Measurements from ENCODE around the gene FHIT.

GRCh38 chr3:60333710-60334109, 917.5 kb downstream of the FHIT start:
- TF ChIP-seq CTCF (IDR thresholded peaks at IDR 0.05 in 4 of 5, conservative IDR thresholded peaks at IDR 0.05 in 1 of 5) (no peak), POLR2A (IDR thresholded peaks at IDR 0.05) (no peak)
